Trophoblast cell (in vitro differentiated cells and primary cell): ENCODE measurements around the gene CASP10.
"Not testable (repeated sequence)": the region's sequence is repeated elsewhere in the genome, so short reads cannot be mapped to it uniquely, and the experiment has no call there.

Experiments used
- DNase-seq, 2 donors: peaks; one replicate each; pipeline ENCODE4 v3.0.0-alpha.2; 2016
- H2AFZ ChIP-seq: 2 replicates; pipeline ENCODE4 v1.6.1; 2013; ENCODE audit warnings: low read length, moderate library complexity, mild to moderate bottlenecking; ENCODE audit not compliant: insufficient read depth, poor library complexity
- H2AK5ac ChIP-seq: 2 replicates; pipeline ENCODE4 v1.6.1; 2013; ENCODE audit warnings: mild to moderate bottlenecking, low read length
- H2BK120ac ChIP-seq: 2 replicates; pipeline ENCODE4 v1.6.1; 2013; ENCODE audit warnings: low read length, mild to moderate bottlenecking, moderate library complexity; ENCODE audit not compliant: insufficient read depth, poor library complexity
- H2BK12ac ChIP-seq: 2 replicates; pipeline ENCODE4 v1.6.1; 2013; ENCODE audit warnings: mild to moderate bottlenecking, low read length, moderate library complexity
- H2BK5ac ChIP-seq: 2 replicates; pipeline ENCODE4 v1.6.1; 2013; ENCODE audit warnings: low read length, low read depth, moderate library complexity, mild to moderate bottlenecking; ENCODE audit not compliant: poor library complexity
- H3K14ac ChIP-seq: 2 replicates; pipeline ENCODE4 v1.6.1; 2013; ENCODE audit warnings: mild to moderate bottlenecking, low read length
- H3K18ac ChIP-seq: 2 replicates; pipeline ENCODE4 v1.6.1; 2013; ENCODE audit warnings: mild to moderate bottlenecking, low read length
- H3K23ac ChIP-seq: 2 replicates; pipeline ENCODE4 v1.6.1; 2013; ENCODE audit warnings: low read length
- H3K27ac ChIP-seq: 2 replicates; pipeline ENCODE4 v1.5.1; 2013; ENCODE audit warnings: low read depth, mild to moderate bottlenecking, inconsistent platforms, low read length, moderate library complexity
- H3K27me3 ChIP-seq: 2 replicates; pipeline ENCODE4 v1.6.1; 2013; ENCODE audit warnings: inconsistent platforms, mild to moderate bottlenecking, low read length, moderate library complexity; ENCODE audit not compliant: insufficient read depth
- H3K36me3 ChIP-seq, 2 experiments: 1 replicate in 1 of 2; 2 replicates in 1 of 2; pipeline ENCODE4 v1.6.1; 2013; ENCODE audit warnings: low read length in 2 of 2, mild to moderate bottlenecking in 2 of 2, moderate library complexity in 1 of 2; ENCODE audit not compliant: insufficient read depth in 2 of 2, control insufficient read depth in 1 of 2
- H3K4ac ChIP-seq: 2 replicates; pipeline ENCODE4 v1.6.1; 2013; ENCODE audit warnings: low read depth, mild to moderate bottlenecking, low read length, moderate library complexity
- H3K4me1 ChIP-seq, 2 experiments: 1 replicate in 1 of 2; 2 replicates in 1 of 2; pipeline ENCODE4 v1.6.1; 2013; ENCODE audit warnings: low read length in 2 of 2, mild to moderate bottlenecking in 2 of 2, moderate library complexity in 1 of 2; ENCODE audit not compliant: insufficient read depth in 2 of 2, control insufficient read depth in 1 of 2
- H3K4me2 ChIP-seq: 2 replicates; pipeline ENCODE4 v1.6.1; 2013; ENCODE audit warnings: inconsistent platforms, mild to moderate bottlenecking, low read length, moderate library complexity
- H3K4me3 ChIP-seq: 2 replicates; pipeline ENCODE4 v1.5.1; 2013; ENCODE audit warnings: mild to moderate bottlenecking, low read depth, low read length, inconsistent platforms
- H3K79me1 ChIP-seq: one replicate; pipeline ENCODE4 v1.6.1; 2013; ENCODE audit warnings: low read length
- H3K79me2 ChIP-seq: 2 replicates; pipeline ENCODE4 v1.6.1; 2013; ENCODE audit warnings: low read length, mild to moderate bottlenecking; ENCODE audit not compliant: control insufficient read depth, insufficient read depth, poor library complexity
- H3K9ac ChIP-seq: 2 replicates; pipeline ENCODE4 v1.6.1; 2013; ENCODE audit warnings: mild to moderate bottlenecking, low read length
- H3K9me3 ChIP-seq: 2 replicates; pipeline ENCODE4 v1.6.1; 2013; ENCODE audit warnings: low read depth, mild to moderate bottlenecking, control low read depth, inconsistent platforms, low read length; ENCODE audit not compliant: insufficient read depth
- H4K12ac ChIP-seq: 2 replicates; pipeline ENCODE4 v1.6.1; 2013; ENCODE audit warnings: low read depth, mild to moderate bottlenecking, low read length, moderate library complexity
- H4K8ac ChIP-seq: 2 replicates; pipeline ENCODE4 v1.6.1; 2013; ENCODE audit warnings: low read depth, mild to moderate bottlenecking, low read length, moderate library complexity
- H4K91ac ChIP-seq: one replicate; pipeline ENCODE4 v1.6.1; 2013; ENCODE audit warnings: low read depth, mild to moderate bottlenecking, low read length, moderate library complexity
- WGBS: extraction: QIAGEN DNeasy Blood & Tissue Kit; methylation state at CpG from one replicate; pipeline ENCODE4 v1.1.7; 2013; ENCODE audit warnings: missing lambda C conversion rate; ENCODE audit not compliant: insufficient read length, insufficient coverage; ENCODE audit errors: extremely low coverage; 5-methylcytosine and 5-hydroxymethylcytosine counted together

Gene CASP10

DNA sequence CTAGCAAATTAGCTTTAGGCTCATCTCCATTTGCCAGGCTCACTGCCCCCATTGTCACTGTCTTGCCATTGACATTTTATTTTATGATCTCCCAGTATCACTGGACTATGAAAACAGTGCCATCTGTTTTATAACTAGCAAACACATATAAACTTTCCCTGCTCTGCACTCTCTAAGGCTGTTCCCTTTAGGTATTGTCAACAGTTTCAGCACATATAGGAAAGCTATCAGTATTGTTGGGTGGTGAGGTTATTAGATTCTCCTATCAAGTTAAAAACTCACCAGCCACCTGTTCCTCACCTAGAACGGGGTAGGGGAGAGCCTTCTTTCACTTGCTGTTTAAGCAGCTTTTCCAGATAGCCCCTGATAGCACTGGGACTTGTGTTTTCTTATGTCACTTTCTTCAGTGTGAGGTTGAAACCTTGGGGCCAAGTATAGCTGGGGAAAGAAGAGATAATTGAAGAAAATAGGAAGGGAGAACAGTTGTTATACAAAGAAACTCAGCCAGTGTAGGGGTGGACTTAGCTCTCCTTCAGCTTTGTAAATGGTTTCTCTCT lies 34.4 kb upstream of the CASP10 start:
- no peak overlapping the region for H3K4ac ChIP-seq
- no peak overlapping the region for H3K4me3 ChIP-seq
- peak overlapping the region; percentile 68 for H3K27ac ChIP-seq
- no peak overlapping the region for H4K8ac ChIP-seq
- H3K79me1 ChIP-seq, result peaks cover 7% of the 10 kb centered on the region
- no peak overlapping the region for H4K12ac ChIP-seq
- H2BK12ac ChIP-seq, result no peak overlapping the region
- no peaks in the 10 kb centered on the region for H3K9me3 ChIP-seq
- no peak overlapping the region for H3K14ac ChIP-seq
- no peak overlapping the region for H3K9ac ChIP-seq
- no peak overlapping the region for H3K4me2 ChIP-seq
- no peak overlapping the region for H3K18ac ChIP-seq
- H3K79me2 ChIP-seq, result no peaks in the 10 kb centered on the region
- no peak overlapping the region for H4K91ac ChIP-seq
- no peak for DNase-seq
- H3K27me3 ChIP-seq, result no peaks in the 10 kb centered on the region
- peaks cover 5 to 14% of the 10 kb centered on the region in 2 experiments for H3K4me1 ChIP-seq
- no peak overlapping the region for H3K23ac ChIP-seq
- H2AK5ac ChIP-seq, result no peak overlapping the region
- no peak overlapping the region for H2AFZ ChIP-seq
- no peaks in the 10 kb centered on the region for H3K36me3 ChIP-seq
- H2BK5ac ChIP-seq, result no peak overlapping the region
- H2BK120ac ChIP-seq, result no peak overlapping the region
- no CpG with 5 or more reads among the region's 1 CpG for WGBS

DNA sequence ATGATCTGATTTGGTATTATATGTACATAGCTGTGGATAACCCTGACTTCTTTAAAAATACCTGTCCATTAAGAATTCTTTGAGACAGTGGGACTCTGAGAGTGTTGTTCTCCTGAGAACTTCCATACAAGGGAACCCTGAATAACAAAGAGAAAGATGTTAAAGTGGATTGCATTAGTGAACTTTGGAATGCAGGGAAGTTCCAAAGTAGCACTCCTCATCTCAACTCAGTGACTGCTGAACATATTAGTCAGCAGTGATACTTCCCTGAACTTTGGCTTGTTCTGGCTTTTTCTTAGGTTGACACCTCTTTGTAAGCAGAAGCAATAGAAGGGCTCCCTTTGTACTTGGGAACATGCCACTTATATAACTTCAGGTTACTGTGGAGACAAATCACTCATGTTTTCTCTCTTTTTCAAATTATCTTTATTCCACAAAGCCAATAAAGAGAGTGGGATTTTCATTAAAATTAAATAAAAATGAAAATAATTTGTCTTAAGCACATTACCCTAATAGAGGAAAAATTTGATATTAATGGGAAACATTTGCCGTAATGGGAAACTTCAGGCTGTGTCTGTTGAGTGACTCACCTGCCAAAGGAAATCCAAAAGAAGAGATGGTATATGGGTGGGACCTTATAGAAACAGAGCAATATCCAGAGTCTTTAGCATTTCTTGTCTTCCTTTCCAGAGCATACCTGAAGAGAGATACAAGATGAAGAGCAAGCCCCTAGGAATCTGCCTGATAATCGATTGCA lies 33.7 kb upstream of the CASP10 start:
- H3K23ac ChIP-seq, result no peak overlapping the region
- peak overlapping the region; percentile 32 for H4K91ac ChIP-seq
- H3K4ac ChIP-seq, result no peak overlapping the region
- no peak overlapping the region for H2BK5ac ChIP-seq
- no peak overlapping the region for H3K9ac ChIP-seq
- H3K27me3 ChIP-seq, result no peaks in the 10 kb centered on the region
- no CpG with 5 or more reads among the region's 2 CpGs for WGBS
- no peak overlapping the region for H3K14ac ChIP-seq
- H2AK5ac ChIP-seq, result peak overlapping the region; percentile 68
- H3K36me3 ChIP-seq, result no peaks in the 10 kb centered on the region
- no peak overlapping the region for H3K18ac ChIP-seq
- no peak overlapping the region for H4K12ac ChIP-seq
- peak overlapping the region; percentile 68 for H3K27ac ChIP-seq
- no peaks in the 10 kb centered on the region for H3K9me3 ChIP-seq
- H3K4me2 ChIP-seq, result peak overlapping the region; percentile 2
- no peak overlapping the region for H2AFZ ChIP-seq
- peaks cover 5 to 14% of the 10 kb centered on the region in 2 experiments for H3K4me1 ChIP-seq
- H3K79me1 ChIP-seq, result peaks cover 7% of the 10 kb centered on the region
- no peaks in the 10 kb centered on the region for H3K79me2 ChIP-seq
- peak overlapping the region; percentile 78 for H4K8ac ChIP-seq
- H3K4me3 ChIP-seq, result no peak overlapping the region
- peak; percentile 64 to 88 for DNase-seq
- H2BK120ac ChIP-seq, result peak overlapping the region; percentile 36
- H2BK12ac ChIP-seq, result no peak overlapping the region

DNA sequence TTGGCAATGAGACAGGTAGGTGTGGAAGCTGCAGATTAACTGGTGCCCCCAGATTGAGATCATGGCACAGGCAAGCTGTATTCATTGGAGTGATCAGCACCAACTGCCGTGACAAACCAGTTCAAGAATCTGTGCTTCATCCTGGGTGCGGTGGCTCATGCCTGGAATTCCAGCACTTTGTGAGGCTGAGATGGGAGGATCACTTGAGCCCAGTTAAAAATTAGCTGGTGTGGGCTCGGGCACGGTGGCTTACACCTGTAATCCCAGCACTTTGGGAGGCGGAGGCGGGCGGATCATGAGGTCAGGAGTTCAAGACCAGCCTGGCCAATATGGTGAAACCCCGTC lies 33.1 kb upstream of the CASP10 start:
- H4K12ac ChIP-seq, H3K4me3 ChIP-seq, H2BK5ac ChIP-seq, H3K9ac ChIP-seq, H3K18ac ChIP-seq, H3K79me1 ChIP-seq, H3K79me2 ChIP-seq, H2AFZ ChIP-seq, H3K23ac ChIP-seq, H3K9me3 ChIP-seq, H3K27me3 ChIP-seq, H3K36me3 ChIP-seq: not testable (repeated sequence)
- peak overlapping the region; percentile 11 for H3K14ac ChIP-seq
- peak overlapping the region; percentile 36 for H2BK120ac ChIP-seq
- H3K4me1 ChIP-seq, result peaks cover 5 to 14% of the 10 kb centered on the region in 2 experiments
- DNase-seq, result peak; percentile 84 to 87
- H3K27ac ChIP-seq, result peak overlapping the region; percentile 44
- peak overlapping the region; percentile 78 for H4K8ac ChIP-seq
- H2AK5ac ChIP-seq, result peak overlapping the region; percentile 68
- H4K91ac ChIP-seq, result peak overlapping the region; percentile 32
- peak overlapping the region; percentile 43 for H2BK12ac ChIP-seq
- H3K4ac ChIP-seq, result peak overlapping the region; percentile 40
- peak overlapping the region; percentile 2 for H3K4me2 ChIP-seq
- no CpG with 5 or more reads among the region's 8 CpGs for WGBS

DNA sequence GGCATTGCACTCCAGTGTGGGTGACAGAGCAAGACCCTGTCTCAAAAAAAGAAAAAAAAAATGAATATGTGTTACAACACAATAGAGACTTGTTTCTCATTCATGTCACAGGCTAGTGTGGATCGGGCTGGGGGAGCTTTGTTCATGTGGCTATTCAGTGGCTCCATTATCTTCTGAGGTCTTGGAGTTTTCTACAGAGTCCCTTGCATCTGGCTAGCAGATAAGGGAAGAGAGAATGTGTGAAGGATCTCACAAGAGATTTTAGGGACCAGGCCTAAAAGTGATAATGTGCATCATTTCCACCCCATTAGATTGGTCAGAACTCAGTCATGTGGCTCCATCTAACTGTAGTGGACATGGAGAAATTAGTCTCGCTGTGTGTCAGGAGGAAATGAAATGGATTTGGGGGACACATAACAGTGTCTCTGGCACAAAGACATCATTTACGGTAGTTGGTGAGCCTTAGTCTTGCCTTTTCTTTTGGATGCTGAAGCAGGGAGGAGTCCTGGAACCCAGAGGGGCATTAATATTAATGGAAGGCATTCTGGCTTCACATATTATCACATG lies 32.4 kb upstream of the CASP10 start:
- Histone ChIP-seq H2BK12ac (no peak overlapping the region), H2AK5ac (no peak overlapping the region), H3K4me1 (peaks cover 5 to 14% of the 10 kb centered on the region in 2 experiments), H3K27ac (peak overlapping the region; percentile 60), H3K18ac (no peak overlapping the region), H4K12ac (no peak overlapping the region), H3K23ac (no peak overlapping the region), H4K8ac (no peak overlapping the region), H4K91ac (no peak overlapping the region), H2BK5ac (peak overlapping the region; percentile 74), H3K79me1 (peaks cover 7% of the 10 kb centered on the region), H3K14ac (peak overlapping the region; percentile 7), H3K9me3 (no peaks in the 10 kb centered on the region), H3K9ac (no peak overlapping the region), H2AFZ (no peak overlapping the region), H3K27me3 (no peaks in the 10 kb centered on the region), H2BK120ac (peak overlapping the region; percentile 56), H3K4me2 (no peak overlapping the region), H3K4me3 (no peak overlapping the region), H3K79me2 (no peaks in the 10 kb centered on the region), H3K36me3 (no peaks in the 10 kb centered on the region), H3K4ac (peak overlapping the region; percentile 8)
- whole genome bisulfite sequencing, result no CpG with 5 or more reads among the region's 3 CpGs
- DNase-seq, result no peak
